NOMO-1 treated with dmso at 0.1 percent for 144 hours (cell line): ENCODE results near the gene ZSCAN23.
"Not testable (repeated sequence)": the region's sequence is repeated elsewhere in the genome, so short reads cannot be mapped to it uniquely, and the experiment has no call there.

Source experiments
- DNase-seq: peaks from one replicate; lab custom pipeline; 2025; ENCODE audit not compliant: unreplicated experiment; lab: John Stamatoyannopoulos, UW

The ZSCAN23 gene

GRCh38 chr6:28443112-28443773 is at the start of gene ZSCAN23:
ZSCAN23 (minus strand) TSS chr6:28443491; CDS start chr6:28436266, 7,225 bp downstream.
- DNase-seq: no peak

GRCh38 chr6:28491984-28492317 is 48.7 kb upstream of the ZSCAN23 start:
- no peak for DNase-seq

GRCh38 chr6:28490205-28490890 is 47.1 kb upstream of the ZSCAN23 start:
- no peak for DNase-seq

GRCh38 chr6:28489366-28490204 is 46.3 kb upstream of the ZSCAN23 start:
- DNase-seq: peak; percentile 49

GRCh38 chr6:28488916-28489365 is 45.6 kb upstream of the ZSCAN23 start:
- DNase-seq: peak; percentile 4

GRCh38 chr6:28486988-28487742 is 43.9 kb upstream of the ZSCAN23 start:
- DNase-seq: no peak

GRCh38 chr6:28486533-28486932 is 43.2 kb upstream of the ZSCAN23 start:
- no peak for DNase-seq

GRCh38 chr6:28485482-28485881 is 42.2 kb upstream of the ZSCAN23 start:
- DNase-seq: no peak

GRCh38 chr6:28480253-28480932 is 37.1 kb upstream of the ZSCAN23 start:
- no peak for DNase-seq

GRCh38 chr6:28478518-28478917 is 35.2 kb upstream of the ZSCAN23 start:
- DNase-seq: no peak

- no peak for DNase-seq
Measured at GRCh38 chr6:28474441-28475219, 31.3 kb upstream of the ZSCAN23 start.

GRCh38 chr6:28469153-28469745 is 26.0 kb upstream of the ZSCAN23 start:
- DNase-seq: not testable (repeated sequence)

- no peak for DNase-seq
Measured at GRCh38 chr6:28468056-28468455, 24.8 kb upstream of the ZSCAN23 start.

GRCh38 chr6:28462401-28462800 is 19.1 kb upstream of the ZSCAN23 start:
- DNase-seq: no peak

GRCh38 chr6:28458568-28458967 is 15.3 kb upstream of the ZSCAN23 start:
- DNase-seq: no peak

GRCh38 chr6:28449056-28449455 is 5.8 kb upstream of the ZSCAN23 start:
- no peak for DNase-seq

- DNase-seq: not testable (repeated sequence)
Measured at GRCh38 chr6:28447512-28447906, 4.2 kb upstream of the ZSCAN23 start.

- DNase-seq: no peak
Measured at GRCh38 chr6:28446818-28447511, 3.7 kb upstream of the ZSCAN23 start.

- not testable (repeated sequence) for DNase-seq
Measured at GRCh38 chr6:28444759-28445158, 1.5 kb upstream of the ZSCAN23 start.
